Measurements from ENCODE around the gene WWOX.

WWOX gene

DNA sequence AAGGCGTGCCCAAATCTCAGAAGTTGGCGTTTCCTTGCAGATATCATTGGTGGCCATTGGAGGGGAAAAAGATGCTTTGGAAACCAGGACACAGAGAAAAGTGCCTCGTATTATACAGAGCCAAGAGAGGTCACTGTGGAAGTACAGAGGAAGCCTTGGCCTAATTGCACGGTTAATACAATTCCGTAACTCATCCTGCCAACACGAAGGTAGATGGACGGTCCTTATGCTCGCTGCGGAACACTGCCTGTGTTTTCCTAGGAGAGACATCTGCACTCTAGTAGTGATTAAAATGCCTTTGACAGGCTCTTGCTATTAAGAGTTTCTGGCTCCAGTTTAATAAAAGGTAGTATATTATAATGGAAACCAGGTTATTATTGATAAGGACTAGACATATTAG, 536.4 kb downstream of the WWOX start:
- DNase-seq: no peak

- no peak for DNase-seq
Observed at GRCh38 chr16:78638371-78638770, 538.9 kb downstream of the WWOX start.

DNA sequence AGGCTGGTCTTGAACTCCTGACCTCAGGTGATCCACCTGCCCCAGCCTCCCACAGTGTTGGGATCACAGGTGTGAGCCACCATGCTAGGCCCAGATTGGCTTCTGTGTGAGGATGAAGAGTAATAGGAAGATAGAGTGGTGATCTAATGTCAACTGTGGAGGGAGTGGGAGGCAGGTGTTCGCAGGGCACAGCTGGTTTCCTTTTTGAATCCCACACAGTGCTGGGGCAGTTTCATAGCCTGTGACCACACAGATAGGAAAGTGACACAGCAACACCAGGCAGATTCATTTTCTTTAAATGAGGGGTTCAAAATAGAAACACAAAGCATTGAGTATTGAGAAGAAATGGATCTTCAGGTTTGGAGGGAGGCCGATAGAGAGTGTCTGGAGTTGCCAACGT, 540.3 kb downstream of the WWOX start:
- no peak for DNase-seq

- no peak for DNase-seq
Observed at GRCh38 chr16:78640886-78641285, 541.4 kb downstream of the WWOX start.

DNA sequence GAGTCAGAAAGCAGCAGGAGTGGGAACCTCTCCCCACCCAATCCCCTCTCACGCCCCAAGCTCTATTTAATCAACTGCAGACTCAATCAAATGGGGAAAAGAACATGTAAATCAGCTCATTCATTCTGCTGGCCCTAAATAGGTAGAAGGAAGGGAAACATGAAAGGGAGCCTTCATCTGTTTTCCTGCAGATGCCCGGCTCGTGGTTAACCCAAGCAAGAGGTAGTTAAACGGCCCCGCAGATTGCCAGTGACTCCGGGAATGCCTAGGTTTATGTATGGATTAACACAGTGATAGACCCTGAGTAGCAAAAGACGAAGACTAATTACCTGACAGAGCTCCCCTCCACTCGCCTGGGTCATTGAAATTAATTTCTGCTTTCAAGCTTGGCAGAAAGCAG, 542.0 kb downstream of the WWOX start:
- no peak for DNase-seq

- no peak for DNase-seq
Observed at GRCh38 chr16:78642621-78643285, 543.3 kb downstream of the WWOX start.

DNA sequence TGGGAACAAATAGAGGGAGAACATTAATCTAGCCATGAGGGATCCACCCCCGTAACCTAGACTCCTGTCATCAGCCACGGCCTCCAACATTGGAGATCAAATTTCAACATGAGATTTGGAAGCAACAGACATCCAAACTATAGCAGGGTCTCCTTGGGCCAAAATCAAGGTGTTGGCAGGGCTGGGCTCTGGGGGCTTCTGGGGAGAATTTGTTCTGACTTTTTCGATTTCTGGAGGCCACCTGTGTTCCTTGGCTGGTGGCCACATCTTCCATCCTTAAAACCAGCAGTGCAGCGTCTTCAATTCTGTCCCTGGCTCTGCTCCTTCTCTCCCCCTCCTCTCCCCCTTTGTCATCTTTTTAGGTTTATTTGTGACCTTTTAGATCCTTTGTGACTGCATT, 546.2 kb downstream of the WWOX start:
- no peak for DNase-seq

- DNase-seq: no peak
Observed at GRCh38 chr16:78647019-78647418, 547.6 kb downstream of the WWOX start.

GRCh38 chr16:78647491-78647890, 548.0 kb downstream of the WWOX start:
- no peak for DNase-seq

DNA sequence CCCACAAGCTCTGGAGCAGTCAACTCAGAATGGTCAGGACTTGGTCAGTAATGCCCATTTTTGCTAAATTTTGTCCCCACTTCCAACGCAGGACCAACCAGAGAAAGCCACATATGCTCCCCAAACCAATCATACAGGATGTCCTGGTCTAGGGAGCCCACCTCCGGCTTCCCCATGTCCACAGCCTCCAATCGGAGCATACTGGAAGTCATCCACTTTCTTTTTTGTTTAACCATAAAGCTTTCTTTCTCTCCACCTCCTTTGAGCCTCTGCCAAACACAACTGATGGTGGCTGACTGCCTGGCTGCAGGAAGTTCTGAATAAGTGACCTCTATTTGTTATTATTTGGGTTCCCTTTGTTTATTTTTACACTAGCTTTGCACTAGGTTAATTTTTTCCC, 549.1 kb downstream of the WWOX start:
- DNase-seq: no peak

GRCh38 chr16:78650339-78651074, 551.1 kb downstream of the WWOX start:
- DNase-seq: no peak

DNA sequence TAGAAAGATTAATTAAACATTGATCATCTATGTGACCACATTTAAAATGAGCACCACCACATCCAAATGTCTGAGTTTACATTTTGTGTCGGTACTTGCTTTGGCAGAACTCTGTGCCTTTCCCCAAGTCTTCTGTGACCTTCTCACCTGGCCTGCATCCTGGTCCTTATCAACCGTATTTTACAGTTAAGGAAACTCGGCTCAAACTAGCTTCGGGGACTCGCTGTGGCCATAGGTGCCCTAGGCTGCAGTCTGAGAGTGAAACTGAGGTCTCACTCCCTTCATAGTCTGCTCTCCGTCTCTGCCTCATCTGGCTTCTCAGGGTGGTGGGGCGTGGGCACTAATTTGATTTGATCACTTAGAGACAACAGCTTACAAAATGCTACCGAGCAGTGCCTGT, 555.5 kb downstream of the WWOX start:
- no peak for DNase-seq

DNA sequence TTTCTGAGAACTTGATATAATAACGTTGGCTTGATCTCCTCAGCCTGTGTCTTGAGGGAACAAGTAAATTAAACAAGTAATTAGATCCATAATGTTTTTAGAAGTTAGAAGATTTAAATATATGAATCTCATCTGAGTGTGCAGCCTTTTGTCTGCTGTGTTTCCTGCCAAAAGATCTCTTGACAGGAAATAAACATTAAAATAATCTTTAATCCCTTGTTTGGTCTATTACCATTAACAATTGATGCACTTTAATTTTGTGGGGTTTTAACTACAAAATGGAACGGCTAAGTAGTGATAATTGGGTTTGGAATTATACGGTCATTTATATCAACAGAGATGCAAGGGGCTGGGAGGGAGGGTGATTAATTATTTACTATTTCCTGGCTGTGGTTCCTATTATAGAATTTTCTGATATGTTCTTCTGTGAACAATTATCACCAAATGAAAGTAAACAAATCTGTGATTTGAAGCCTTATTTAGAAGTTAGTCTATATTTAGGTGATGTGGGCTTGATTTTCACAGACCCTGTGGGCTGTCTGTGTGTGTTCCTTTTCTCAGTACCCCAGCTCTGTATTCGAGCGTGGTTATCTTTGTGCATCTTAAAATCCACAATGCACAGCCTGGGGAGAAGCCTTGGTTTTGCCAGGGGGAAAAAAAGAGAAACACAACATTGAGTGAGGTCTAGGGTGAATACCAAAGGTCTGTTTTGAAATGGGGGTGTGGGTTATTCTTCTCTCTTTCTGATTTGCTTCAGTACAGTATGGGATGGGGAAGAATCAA, 556.1 kb downstream of the WWOX start:
- no peak for DNase-seq

DNA sequence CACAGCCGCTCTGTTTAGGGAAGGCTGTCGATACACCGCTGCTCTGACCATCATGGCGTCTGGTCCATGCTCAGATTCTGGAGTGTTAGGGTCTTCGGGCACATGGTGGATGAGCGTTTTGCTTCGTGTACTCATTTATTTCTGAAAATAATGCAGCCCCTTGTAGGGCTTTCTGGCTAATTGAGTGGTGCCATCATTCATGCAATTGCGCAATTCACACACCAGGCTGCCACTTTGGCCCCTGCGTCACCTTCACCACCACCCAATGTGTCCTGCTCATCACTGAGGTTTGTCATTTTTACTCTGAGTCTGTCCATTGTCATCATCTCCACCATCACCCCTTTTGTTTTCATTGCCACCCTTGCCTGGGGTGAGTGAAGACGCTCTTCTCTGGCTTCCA, 557.4 kb downstream of the WWOX start:
- DNase-seq: no peak

- no peak for DNase-seq
Observed at GRCh38 chr16:78659216-78659615, 559.8 kb downstream of the WWOX start.

DNA sequence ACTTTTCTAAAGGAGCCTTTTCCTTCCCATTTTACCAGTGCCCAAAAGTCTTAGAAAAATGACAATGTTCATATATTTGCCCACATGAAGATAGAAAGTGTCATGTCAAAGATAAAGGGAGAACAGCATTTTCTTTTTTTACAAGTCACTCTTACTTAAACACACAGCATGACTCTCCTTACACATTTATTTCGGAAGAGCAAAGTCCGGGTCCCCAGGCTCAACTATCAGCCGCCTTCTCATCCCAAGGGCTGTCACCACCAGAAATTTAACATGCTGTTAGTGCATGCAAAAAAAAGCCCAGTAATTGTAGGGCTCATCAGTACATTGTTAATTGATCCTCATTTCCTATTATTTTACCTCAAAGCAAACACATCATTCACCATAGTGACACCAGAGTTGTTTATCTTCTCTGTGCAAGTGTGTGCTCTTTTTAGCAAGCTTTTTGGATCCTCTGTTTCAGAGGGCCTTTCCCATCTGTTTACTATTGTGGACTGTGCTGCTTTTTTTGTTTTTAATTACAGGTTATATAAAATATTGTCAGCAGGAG, 560.3 kb downstream of the WWOX start:
- no peak for DNase-seq

DNA sequence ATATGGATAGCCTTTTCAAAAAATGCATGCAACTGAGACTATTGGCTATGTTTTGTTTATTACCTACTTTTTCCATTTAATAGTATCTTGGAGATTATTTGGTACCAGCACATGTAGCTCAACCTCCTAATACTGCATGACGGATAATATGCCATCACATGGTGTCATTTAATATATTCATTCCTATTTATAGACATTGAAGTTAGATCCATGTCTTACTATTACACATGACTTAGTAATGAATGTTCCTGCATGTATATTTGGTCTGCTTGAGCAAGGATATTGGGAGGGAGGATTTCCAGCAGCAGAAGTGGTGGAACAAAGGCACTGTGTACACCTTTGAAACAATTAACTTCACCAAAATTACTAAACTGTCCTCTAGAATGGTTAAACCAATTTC, 561.3 kb downstream of the WWOX start:
- no peak for DNase-seq

DNA sequence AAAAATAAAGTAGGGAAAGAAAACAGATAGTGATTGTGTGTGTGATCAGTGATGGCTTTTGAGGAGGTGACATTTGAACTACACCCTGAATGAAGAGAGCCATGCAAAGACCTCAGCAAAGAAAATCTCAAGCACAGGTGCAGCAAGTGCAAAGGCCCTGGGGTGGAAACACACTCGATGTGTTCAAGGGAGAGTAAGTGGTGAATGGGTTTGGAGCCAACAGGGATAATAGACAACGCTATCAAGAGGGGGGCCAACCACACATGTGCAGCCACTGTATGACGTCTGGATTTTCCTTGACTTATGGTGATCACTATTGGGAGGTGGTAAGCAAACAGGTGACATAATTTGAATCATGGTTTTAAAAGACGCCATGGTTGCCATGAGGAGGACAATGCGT, 564.2 kb downstream of the WWOX start:
- DNase-seq: no peak

DNA sequence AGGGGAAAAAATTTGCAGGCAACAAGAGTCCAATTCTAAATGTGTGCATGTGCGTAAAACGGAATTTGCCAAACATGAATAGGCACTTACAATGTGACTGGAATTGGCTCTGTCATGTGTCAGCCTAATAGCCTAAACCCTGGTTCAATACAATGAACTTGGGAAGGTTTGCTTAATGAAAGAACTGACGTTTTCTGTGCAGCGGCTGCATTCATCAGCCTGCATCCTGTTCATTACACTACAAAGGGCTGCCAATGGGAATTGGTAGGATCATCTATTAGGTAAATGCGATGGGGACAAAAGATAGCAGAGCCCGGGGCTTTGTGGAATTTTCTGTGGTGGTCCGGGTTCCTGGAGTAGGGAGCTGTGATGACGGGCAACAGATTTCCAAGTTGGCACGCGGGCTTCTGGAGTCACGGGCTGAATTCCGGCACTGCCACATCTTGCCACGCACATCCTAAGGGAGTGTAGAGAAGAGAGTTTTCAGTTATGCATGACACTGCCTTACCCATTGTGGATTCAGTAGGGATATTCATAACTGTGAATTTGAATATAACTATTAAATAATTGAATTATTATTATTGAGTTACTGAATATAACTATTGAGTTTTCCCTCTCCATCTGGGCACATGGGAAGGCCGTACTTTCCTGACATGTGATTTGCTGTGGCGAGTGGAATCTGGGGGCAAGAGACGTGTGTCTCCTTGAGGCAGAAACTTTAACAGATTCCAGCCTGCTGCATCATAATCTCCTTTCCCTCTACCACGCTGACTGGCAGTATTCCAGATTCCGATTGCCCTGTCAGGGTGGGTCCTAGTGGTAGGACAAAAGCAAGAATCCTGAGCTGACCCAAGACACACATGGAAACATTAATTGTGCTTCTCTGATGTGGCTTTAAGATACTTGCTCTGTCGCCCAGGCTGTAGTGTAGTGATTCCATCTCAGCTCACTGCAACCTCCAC, 565.6 kb downstream of the WWOX start:
- no peak for DNase-seq

- no peak for DNase-seq
Observed at GRCh38 chr16:78666318-78666717, 566.9 kb downstream of the WWOX start.

GRCh38 chr16:78667675-78668074, 568.2 kb downstream of the WWOX start:
- DNase-seq: no peak

DNA sequence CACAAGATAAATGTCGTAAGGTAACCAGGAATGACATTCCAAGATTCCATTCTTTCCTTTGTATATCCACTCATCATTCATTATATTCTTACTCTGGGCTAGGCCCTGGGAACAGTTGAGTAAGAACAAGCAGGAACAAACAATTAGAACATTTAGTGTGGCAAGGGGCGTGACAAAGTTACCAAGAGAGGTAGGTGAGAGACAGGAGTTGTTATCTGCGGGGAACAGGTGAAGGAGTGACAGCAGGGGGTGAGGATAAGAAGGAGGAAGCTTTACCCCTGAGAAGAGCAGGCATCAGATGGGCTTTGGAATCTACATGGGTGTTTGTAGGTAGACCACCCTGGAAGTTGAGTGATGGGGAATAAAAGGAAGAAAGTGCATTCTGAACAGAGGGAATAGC, 568.9 kb downstream of the WWOX start:
- no peak for DNase-seq

DNA sequence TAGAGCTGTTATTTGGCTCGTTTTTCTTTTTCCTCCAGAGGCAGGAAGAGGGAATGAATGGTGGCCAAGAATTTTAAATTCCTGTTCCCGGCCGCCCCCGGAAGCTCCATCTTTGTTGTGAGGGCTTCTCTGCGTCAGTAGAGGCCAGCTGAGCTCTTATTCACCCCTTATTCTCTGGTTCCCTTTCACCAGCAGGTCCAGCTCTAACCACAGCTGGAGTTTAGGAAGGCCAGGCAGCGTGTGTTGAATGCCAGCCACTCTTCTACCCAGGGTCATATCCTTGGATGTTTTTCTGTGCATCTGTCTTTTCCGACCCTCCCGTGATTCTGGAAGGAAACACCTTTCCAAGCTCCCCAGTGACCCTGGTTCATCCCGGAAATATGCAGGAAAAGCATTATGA, 570.5 kb downstream of the WWOX start:
- no peak for DNase-seq

All from NK-92 treated with Interleukin-12 subunit alpha and Interleukin-12 subunit beta, amount 100 ng/mL, for 24 hours (cell line).